IPS-NIHi7 (cell line): Measurements from ENCODE around the gene HCAR3.
"Not testable (repeated sequence)": the region's sequence is repeated elsewhere in the genome, so short reads cannot be mapped to it uniquely, and the experiment has no call there.

Source experiments
- DNase-seq: peaks from one replicate; pipeline ENCODE4 v3.0.0; 2012; ENCODE audit warnings: mixed read lengths; ENCODE audit errors: extremely low spot score

HCAR3 gene

GRCh38 chr12:122722387-122722786 is 5.8 kb upstream of the HCAR3 start:
- DNase-seq: no peak

- DNase-seq: no peak
Measured at GRCh38 chr12:122721057-122721545, 4.5 kb upstream of the HCAR3 start.

GRCh38 chr12:122715211-122715610 is 1.4 kb downstream of the HCAR3 start:
- DNase-seq: not testable (repeated sequence)

- DNase-seq: not testable (repeated sequence)
Measured at GRCh38 chr12:122713491-122714188, 3.0 kb downstream of the HCAR3 start.

- not testable (repeated sequence) for DNase-seq
Measured at GRCh38 chr12:122711266-122711665, 5.3 kb downstream of the HCAR3 start.

- not testable (repeated sequence) for DNase-seq
Measured at GRCh38 chr12:122710341-122710740, 6.3 kb downstream of the HCAR3 start.

GRCh38 chr12:122709287-122709686 is 7.3 kb downstream of the HCAR3 start:
- DNase-seq: not testable (repeated sequence)

- not testable (repeated sequence) for DNase-seq
Measured at GRCh38 chr12:122703841-122704240, 12.8 kb downstream of the HCAR3 start.

GRCh38 chr12:122702890-122703611 is 13.6 kb downstream of the HCAR3 start, which contains the start of gene HCAR2:
TSS of gene HCAR2 (minus strand) at chr12:122703357. CDS start at chr12:122703283, 74 bp downstream.
- not testable (repeated sequence) for DNase-seq

GRCh38 chr12:122701481-122701880 is 15.1 kb downstream of the HCAR3 start:
- DNase-seq: not testable (repeated sequence)

GRCh38 chr12:122700038-122700710 is 16.4 kb downstream of the HCAR3 start:
- DNase-seq: not testable (repeated sequence)

GRCh38 chr12:122696922-122697321 is 19.7 kb downstream of the HCAR3 start:
- not testable (repeated sequence) for DNase-seq

- DNase-seq: no peak
Measured at GRCh38 chr12:122691566-122691965, 25.0 kb downstream of the HCAR3 start.

- DNase-seq: no peak
Measured at GRCh38 chr12:122688291-122688690, 28.3 kb downstream of the HCAR3 start.

- DNase-seq: no peak
Measured at GRCh38 chr12:122687086-122687485, 29.5 kb downstream of the HCAR3 start.

- DNase-seq: no peak
Measured at GRCh38 chr12:122686538-122686937, 30.1 kb downstream of the HCAR3 start.

GRCh38 chr12:122684297-122684813 is 32.3 kb downstream of the HCAR3 start:
- no peak for DNase-seq

GRCh38 chr12:122681814-122682213 is 34.8 kb downstream of the HCAR3 start:
- DNase-seq: no peak

GRCh38 chr12:122680989-122681388 is 35.6 kb downstream of the HCAR3 start:
- DNase-seq: not testable (repeated sequence)

- not testable (repeated sequence) for DNase-seq
Measured at GRCh38 chr12:122676781-122677180, 39.8 kb downstream of the HCAR3 start.

- not testable (repeated sequence) for DNase-seq
Measured at GRCh38 chr12:122676015-122676414, 40.6 kb downstream of the HCAR3 start.

GRCh38 chr12:122672515-122672914 is 44.1 kb downstream of the HCAR3 start:
- no peak for DNase-seq
